ENCODE results near the gene NOP14.

The NOP14 gene

GRCh38 chr4:2914256-2915126 is 48.7 kb downstream of the NOP14 start:
- no peak for DNase-seq (ENCODE audit: low read depth)

- DNase-seq (ENCODE audit: low read depth), result no peak
These were observed 50.0 kb downstream of the NOP14 start for GRCh38 chr4:2913168-2913567.

- no peak for DNase-seq (ENCODE audit: low read depth)
These were observed 51.3 kb downstream of the NOP14 start for GRCh38 chr4:2911868-2912267.

- no peak for DNase-seq (ENCODE audit: low read depth)
These were observed 52.8 kb downstream of the NOP14 start for GRCh38 chr4:2910409-2910808.

- DNase-seq (ENCODE audit: low read depth), result no peak
These were observed 53.6 kb downstream of the NOP14 start for GRCh38 chr4:2909583-2909982.

- no peak for DNase-seq (ENCODE audit: low read depth)
These were observed 54.5 kb downstream of the NOP14 start for GRCh38 chr4:2908686-2909085.

GRCh38 chr4:2907706-2908293 is 55.4 kb downstream of the NOP14 start:
- no peak for DNase-seq (ENCODE audit: low read depth)

GRCh38 chr4:2907226-2907625 is 56.0 kb downstream of the NOP14 start:
- DNase-seq (ENCODE audit: low read depth), result no peak

- DNase-seq (ENCODE audit: low read depth), result no peak
These were observed 57.0 kb downstream of the NOP14 start for GRCh38 chr4:2906218-2906617.

GRCh38 chr4:2905544-2905943 is 57.7 kb downstream of the NOP14 start:
- DNase-seq (ENCODE audit: low read depth), result no peak

GRCh38 chr4:2902126-2902525 is 61.1 kb downstream of the NOP14 start:
- DNase-seq (ENCODE audit: low read depth), result no peak

GRCh38 chr4:2901186-2901585 is 62.0 kb downstream of the NOP14 start:
- no peak for DNase-seq (ENCODE audit: low read depth)

- no peak for DNase-seq (ENCODE audit: low read depth)
These were observed 62.5 kb downstream of the NOP14 start for GRCh38 chr4:2900741-2901140.

GRCh38 chr4:2898001-2898400 is 65.2 kb downstream of the NOP14 start:
- no peak for DNase-seq (ENCODE audit: low read depth)

GRCh38 chr4:2893772-2894171 is 69.4 kb downstream of the NOP14 start:
- DNase-seq (ENCODE audit: low read depth), result no peak

- DNase-seq (ENCODE audit: low read depth), result no peak
These were observed 71.9 kb downstream of the NOP14 start for GRCh38 chr4:2891294-2891693.

GRCh38 chr4:2888886-2889285 is 74.3 kb downstream of the NOP14 start:
- no peak for DNase-seq (ENCODE audit: low read depth)

Data from HS-5 (cell line).